SU-DHL-6 (cell line): ENCODE data around the gene TNMD.

Experiments
- H2AFZ ChIP-seq: fragments of 200-600 bp; sonication (generic); 2 replicates; pipeline ENCODE4 v1.6.1; 2014; ENCODE audit warnings: low read depth, mild to moderate bottlenecking, moderate library complexity, mixed read lengths, antibody characterized with exemption, low read length; ENCODE audit not compliant: severe bottlenecking
- H3F3A ChIP-seq: fragments of 200-600 bp; shearing (Covaris generic); 2 replicates; pipeline ENCODE4 v1.6.0; 2016; ENCODE audit warnings: antibody characterized with exemption, mild to moderate bottlenecking; ENCODE audit not compliant: insufficient read depth
- H3K27ac ChIP-seq: fragments of 200-600 bp; sonication (generic); 2 replicates; pipeline ENCODE4 v1.5.1; 2016; ENCODE audit warnings: low read depth, mild to moderate bottlenecking, low read length, moderate library complexity, mixed read lengths
- H3K27me3 ChIP-seq: fragments of 200-600 bp; sonication (generic), shearing (Covaris generic); 2 replicates; pipeline ENCODE4 v1.6.0; 2014; ENCODE audit warnings: mild to moderate bottlenecking, low read length
- H3K36me3 ChIP-seq: fragments of 200-600 bp; sonication (generic); 2 replicates; pipeline ENCODE4 v1.6.1; 2014; ENCODE audit warnings: mild to moderate bottlenecking, low read length, mixed read lengths
- H3K4me2 ChIP-seq: fragments of 300-600, 200-600 bp; shearing (Covaris generic), sonication (generic); 2 replicates; pipeline ENCODE4 v1.6.0; 2014; ENCODE audit warnings: low read length, low read depth, mild to moderate bottlenecking; ENCODE audit not compliant: poor library complexity, severe bottlenecking
- H3K4me3 ChIP-seq: fragments of 200-600 bp; sonication (generic); 2 replicates; pipeline ENCODE4 v1.5.1; 2014; ENCODE audit warnings: antibody characterized with exemption, low read length, mild to moderate bottlenecking, mixed read lengths; ENCODE audit not compliant: insufficient read depth, poor library complexity, severe bottlenecking
- H3K79me2 ChIP-seq: fragments of 200-600 bp; sonication (generic); 2 replicates; pipeline ENCODE4 v1.6.1; 2014; ENCODE audit warnings: mild to moderate bottlenecking, low read length, moderate library complexity; ENCODE audit not compliant: insufficient read depth
- H3K9ac ChIP-seq: fragments of 200-600 bp; sonication (generic); 2 replicates; pipeline ENCODE4 v1.7.0; 2014; ENCODE audit warnings: mild to moderate bottlenecking, low read length
- H3K9me2 ChIP-seq: fragments of 200-600 bp; sonication (generic); replicated peaks from 2 replicates; pipeline ENCODE4 v1.6.1; 2014; ENCODE audit warnings: low read length; ENCODE audit not compliant: insufficient read depth
- H3K9me3 ChIP-seq: fragments of 200-600 bp; sonication (generic); 2 replicates; pipeline ENCODE4 v1.6.1; 2014; ENCODE audit warnings: low read length, mixed read lengths; ENCODE audit not compliant: insufficient read depth
- H4K20me1 ChIP-seq: fragments of 200-600 bp; sonication (generic); 2 replicates; pipeline ENCODE4 v1.6.1; 2014; ENCODE audit warnings: low read depth, mild to moderate bottlenecking, antibody characterized with exemption, low read length, moderate library complexity, mixed read lengths
- EZH2phosphoT487 ChIP-seq: fragments of 200-600 bp; sonication (generic), shearing (Covaris generic); conservative IDR thresholded peaks from 2 replicates; pipeline ENCODE4 v1.6.1; 2018; ENCODE audit warnings: mild to moderate bottlenecking, antibody characterized with exemption, low read length, moderate library complexity, mixed read lengths
- TF ChIP-seq, protein P1 (sequence below): fragments of 200-600 bp; sonication (generic); IDR thresholded peaks from one replicate; pipeline ENCODE4 v1.5.1; 2017; ENCODE audit warnings: antibody characterized with exemption, mild to moderate bottlenecking, low read length, moderate library complexity; ENCODE audit not compliant: insufficient read depth, poor library complexity, severe bottlenecking

The TNMD gene

DNA sequence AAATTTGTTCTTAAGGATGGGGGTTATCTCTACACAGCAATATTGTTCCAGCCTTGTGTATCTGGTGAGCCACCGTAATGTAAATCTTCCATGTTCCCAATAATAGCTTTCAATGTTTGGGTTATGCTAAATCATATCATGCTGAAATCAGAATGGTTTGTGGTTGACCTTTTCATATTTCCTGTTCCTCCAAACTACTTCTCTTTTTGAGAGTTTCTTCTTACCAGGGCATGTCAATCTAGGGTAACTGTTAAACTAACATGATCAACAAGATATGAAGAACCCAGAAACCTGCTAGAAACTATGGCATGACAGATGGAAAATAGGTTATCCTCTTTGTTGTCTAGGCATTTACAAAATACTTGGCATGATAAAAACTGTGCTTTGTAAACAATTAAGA is 22.0 kb downstream of the TNMD start:
- Histone ChIP-seq H3K27me3 (no peaks in the 10 kb centered on the region), H3F3A (no peaks in the 10 kb centered on the region), H3K27ac (no peak overlapping the region)

GRCh38 chrX:100609591-100609990 is 24.9 kb downstream of the TNMD start:
- Histone ChIP-seq H3K4me3 (no peak overlapping the region), H3K27ac (no peak overlapping the region), H3K79me2 (no peaks in the 10 kb centered on the region), H3K36me3 (no peaks in the 10 kb centered on the region), H3F3A (no peaks in the 10 kb centered on the region), H3K4me2 (no peak overlapping the region), H3K27me3 (no peaks in the 10 kb centered on the region), H3K9me3 (no peaks in the 10 kb centered on the region), H2AFZ (no peak overlapping the region), H4K20me1 (no peaks in the 10 kb centered on the region), H3K9ac (no peak overlapping the region), H3K9me2 (no peaks in the 10 kb centered on the region)
- TF ChIP-seq, protein P1, sequence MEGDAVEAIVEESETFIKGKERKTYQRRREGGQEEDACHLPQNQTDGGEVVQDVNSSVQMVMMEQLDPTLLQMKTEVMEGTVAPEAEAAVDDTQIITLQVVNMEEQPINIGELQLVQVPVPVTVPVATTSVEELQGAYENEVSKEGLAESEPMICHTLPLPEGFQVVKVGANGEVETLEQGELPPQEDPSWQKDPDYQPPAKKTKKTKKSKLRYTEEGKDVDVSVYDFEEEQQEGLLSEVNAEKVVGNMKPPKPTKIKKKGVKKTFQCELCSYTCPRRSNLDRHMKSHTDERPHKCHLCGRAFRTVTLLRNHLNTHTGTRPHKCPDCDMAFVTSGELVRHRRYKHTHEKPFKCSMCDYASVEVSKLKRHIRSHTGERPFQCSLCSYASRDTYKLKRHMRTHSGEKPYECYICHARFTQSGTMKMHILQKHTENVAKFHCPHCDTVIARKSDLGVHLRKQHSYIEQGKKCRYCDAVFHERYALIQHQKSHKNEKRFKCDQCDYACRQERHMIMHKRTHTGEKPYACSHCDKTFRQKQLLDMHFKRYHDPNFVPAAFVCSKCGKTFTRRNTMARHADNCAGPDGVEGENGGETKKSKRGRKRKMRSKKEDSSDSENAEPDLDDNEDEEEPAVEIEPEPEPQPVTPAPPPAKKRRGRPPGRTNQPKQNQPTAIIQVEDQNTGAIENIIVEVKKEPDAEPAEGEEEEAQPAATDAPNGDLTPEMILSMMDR, result no peak
- TF ChIP-seq EZH2phosphoT487, result no peak

More for the DNA sequence above, 22.0 kb downstream of the TNMD start:
- no peaks in the 10 kb centered on the region for H4K20me1 ChIP-seq
- H3K9ac ChIP-seq, result no peak overlapping the region
- no peak overlapping the region for H3K4me3 ChIP-seq
- no peak overlapping the region for H2AFZ ChIP-seq
- no peak overlapping the region for H3K4me2 ChIP-seq
- no peaks in the 10 kb centered on the region for H3K36me3 ChIP-seq
- no peaks in the 10 kb centered on the region for H3K79me2 ChIP-seq
- no peaks in the 10 kb centered on the region for H3K9me3 ChIP-seq
- H3K9me2 ChIP-seq, result no peaks in the 10 kb centered on the region
- TF ChIP-seq EZH2phosphoT487, result no peak
- TF ChIP-seq, protein P1, result no peak

- H3K9me3 ChIP-seq, result no peaks in the 10 kb centered on the region
- no peak overlapping the region for H3K27ac ChIP-seq
- no peak overlapping the region for H3K4me2 ChIP-seq
- no peaks in the 10 kb centered on the region for H3F3A ChIP-seq
- no peaks in the 10 kb centered on the region for H3K36me3 ChIP-seq
- no peaks in the 10 kb centered on the region for H3K9me2 ChIP-seq
- H2AFZ ChIP-seq, result no peak overlapping the region
- TF ChIP-seq, protein P1, result no peak
- TF ChIP-seq EZH2phosphoT487, result no peak
- H3K79me2 ChIP-seq, result no peaks in the 10 kb centered on the region
- no peak overlapping the region for H3K9ac ChIP-seq
- H4K20me1 ChIP-seq, result no peaks in the 10 kb centered on the region
- H3K27me3 ChIP-seq, result no peaks in the 10 kb centered on the region
- no peak overlapping the region for H3K4me3 ChIP-seq
Observed at GRCh38 chrX:100611951-100612350, 27.2 kb downstream of the TNMD start.
